Measurements from ENCODE around the gene TOR1A. TPM values are rescaled to one million over a fixed set of nuclear protein-coding genes. Genes with fewer than 3 reads are reported as not detected.
A peak's percentile ranks its signal among the peaks of the same experiment; 100 is the strongest.

TOR1A gene
- total RNA-seq, 1 donor, result 51.4 TPM

GRCh38 chr9:129851821-129852220 is 27.9 kb upstream of the TOR1A start:
- no peak for DNase-seq (ENCODE audit: low read depth)
- no peak overlapping the region for H3K4me3 ChIP-seq (ENCODE audit: low read depth, low read length)
- TF ChIP-seq CTCF (IDR thresholded peaks at IDR 0.05; ENCODE audit: insufficient read depth, low read depth, low read length), result no peak

DNA sequence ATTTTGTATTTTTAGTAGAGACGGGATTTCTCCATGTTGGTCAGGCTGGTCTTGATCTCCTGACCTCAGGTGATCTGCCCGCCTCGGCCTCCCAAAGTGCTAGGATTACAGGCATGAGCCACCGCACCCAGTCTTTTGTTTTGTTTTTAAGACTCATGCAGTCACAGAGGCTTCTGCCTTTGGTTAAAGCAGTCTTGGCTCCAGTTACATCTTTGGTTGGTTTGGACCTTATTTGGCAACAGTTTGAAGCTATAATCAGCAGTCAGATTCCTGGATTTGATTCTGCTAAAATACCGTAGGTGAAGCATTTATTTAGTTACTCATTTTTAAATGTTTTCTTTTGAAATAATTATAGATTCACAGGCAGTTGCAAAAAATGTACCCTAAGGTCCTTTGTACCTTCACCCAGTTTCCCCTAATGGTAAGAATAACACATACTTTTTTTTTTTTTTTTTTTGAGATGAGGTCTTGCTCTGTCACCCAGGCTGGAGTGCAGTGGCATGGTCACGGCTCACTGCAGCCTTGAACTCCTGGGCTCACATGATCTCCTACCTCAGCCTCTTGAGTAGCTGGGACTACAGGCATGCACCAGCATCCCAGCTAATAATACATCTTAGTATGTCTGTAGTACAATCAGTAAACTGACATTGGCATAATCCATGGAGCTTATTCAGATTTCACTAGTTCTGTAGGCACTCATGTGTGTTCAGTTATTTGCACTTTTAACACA is 27.1 kb upstream of the TOR1A start:
- no peak for DNase-seq (ENCODE audit: low read depth)
- no peak for TF ChIP-seq CTCF (IDR thresholded peaks at IDR 0.05; ENCODE audit: insufficient read depth, low read depth, low read length)

DNA sequence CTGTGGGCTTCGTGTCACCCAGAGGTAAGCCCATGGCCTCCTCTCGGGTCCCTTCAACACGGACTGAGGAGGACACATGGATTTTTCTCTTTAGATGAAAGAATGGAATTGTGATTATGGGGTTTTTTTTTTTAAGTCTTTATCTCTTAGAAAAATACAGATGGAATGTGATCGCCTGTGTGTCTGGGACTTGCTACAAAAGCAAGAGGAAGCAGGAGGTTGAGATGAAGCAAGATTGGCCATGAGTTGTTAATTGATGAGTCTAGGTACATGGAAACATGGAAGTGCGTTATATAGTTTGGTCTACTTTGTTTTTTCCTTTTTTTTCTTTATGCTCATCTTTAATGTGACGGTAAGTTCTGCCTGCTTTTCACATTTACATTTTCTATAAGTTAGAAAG is 26.0 kb upstream of the TOR1A start:
- TF ChIP-seq CTCF (IDR thresholded peaks at IDR 0.05; ENCODE audit: insufficient read depth, low read depth, low read length), result no peak
- DNase-seq (ENCODE audit: low read depth), result no peak
- H3K4me3 ChIP-seq (ENCODE audit: low read depth, low read length), result no peak overlapping the region

More for the DNA sequence above, 27.1 kb upstream of the TOR1A start:
- H3K4me3 ChIP-seq (ENCODE audit: low read depth, low read length), result no peak overlapping the region

GRCh38 chr9:129848712-129849441 is 24.9 kb upstream of the TOR1A start:
- no peak overlapping the region for H3K4me3 ChIP-seq (ENCODE audit: low read depth, low read length)
- no peak for DNase-seq (ENCODE audit: low read depth)
- no peak for TF ChIP-seq CTCF (IDR thresholded peaks at IDR 0.05; ENCODE audit: insufficient read depth, low read depth, low read length)

- H3K4me3 ChIP-seq (ENCODE audit: low read depth, low read length), result no peak overlapping the region
- TF ChIP-seq CTCF (IDR thresholded peaks at IDR 0.05; ENCODE audit: insufficient read depth, low read depth, low read length), result no peak
- DNase-seq (ENCODE audit: low read depth), result no peak
Measured at GRCh38 chr9:129845373-129845772, 21.4 kb upstream of the TOR1A start.

- no peak overlapping the region for H3K4me3 ChIP-seq (ENCODE audit: low read depth, low read length)
- DNase-seq (ENCODE audit: low read depth), result peak; percentile 35
- TF ChIP-seq CTCF (IDR thresholded peaks at IDR 0.05; ENCODE audit: insufficient read depth, low read depth, low read length), result no peak
Measured at GRCh38 chr9:129841071-129841470, 17.1 kb upstream of the TOR1A start.
